ENCODE results near the gene GDPGP1. TPM values are rescaled to one million over a fixed set of nuclear protein-coding genes. Genes with fewer than 3 reads are reported as not detected.

The GDPGP1 gene
- total RNA-seq, 3 donors from 2014 or later: 3.4 to 9.4 (median 7.5) TPM

- Histone ChIP-seq H3K9me3 (no peaks in the 10 kb centered on the region), H3K4me1 (peaks cover 0 to 22% of the 10 kb centered on the region in 2 donors), H3K27ac (peak overlapping the region; percentile 62 to 77), H3K4me3 (peak overlapping the region in 1 of 3 donors; percentile 13), H3K36me3 (no peaks in the 10 kb centered on the region), H3K27me3 (no peaks in the 10 kb centered on the region)
- TF ChIP-seq POLR2AphosphoS5 (IDR thresholded peaks at IDR 0.05) (no peak), CTCF (IDR thresholded peaks at IDR 0.05) (no peak), POLR2A (IDR thresholded peaks at IDR 0.05) (no peak)
- no peak for DNase-seq (ENCODE audit: low spot score in 2 of 2)
- intact Hi-C loops (cut with DNase I; ENCODE audit: low total_unique reads): no loop called here
Measured at GRCh38 chr15:90192961-90193786, 40.8 kb upstream of the GDPGP1 start.

- H3K27me3 ChIP-seq: no peaks in the 10 kb centered on the region
- no peak overlapping the region for H3K27ac ChIP-seq
- no peak overlapping the region for H3K4me3 ChIP-seq
- intact Hi-C loops (cut with DNase I; ENCODE audit: low total_unique reads): no loop called here
- no peak for TF ChIP-seq POLR2AphosphoS5 (IDR thresholded peaks at IDR 0.05)
- no peak for TF ChIP-seq CTCF (IDR thresholded peaks at IDR 0.05)
- TF ChIP-seq POLR2A (IDR thresholded peaks at IDR 0.05): no peak
- no peak for DNase-seq (ENCODE audit: low spot score in 2 of 2)
- peaks cover 0 to 22% of the 10 kb centered on the region in 2 donors for H3K4me1 ChIP-seq
- no peaks in the 10 kb centered on the region for H3K36me3 ChIP-seq
- H3K9me3 ChIP-seq: no peaks in the 10 kb centered on the region
Measured at GRCh38 chr15:90194655-90195054, 39.4 kb upstream of the GDPGP1 start.

- no peak for DNase-seq (ENCODE audit: low spot score in 2 of 2)
- peaks cover 5 to 7% of the 10 kb centered on the region in 2 donors for H3K4me1 ChIP-seq
- TF ChIP-seq POLR2A (IDR thresholded peaks at IDR 0.05) (no peak), POLR2AphosphoS5 (IDR thresholded peaks at IDR 0.05) (no peak), CTCF (IDR thresholded peaks at IDR 0.05) (no peak)
Measured at GRCh38 chr15:90200534-90201129, 33.4 kb upstream of the GDPGP1 start.

GRCh38 chr15:90201130-90201943 is 32.7 kb upstream of the GDPGP1 start, which contains the start of gene SEMA4B:
TSS of gene SEMA4B (plus strand) at chr15:90201330. CDS start at chr15:90201579, 249 bp downstream.
- DNase-seq (ENCODE audit: low spot score in 2 of 2): no peak
- no peaks in the 10 kb centered on the region for H3K27me3 ChIP-seq
- H3K4me1 ChIP-seq: peaks cover 5 to 7% of the 10 kb centered on the region in 2 donors
- peak within 1 kb of the TSS; percentile 87 to 91 for H3K27ac ChIP-seq
- no peaks in the 10 kb centered on the region for H3K36me3 ChIP-seq
- no peaks in the 10 kb centered on the region for H3K9me3 ChIP-seq
- peak within 1 kb of the TSS; percentile 79 to 83 (median 81) for H3K4me3 ChIP-seq
- TF ChIP-seq POLR2AphosphoS5 (IDR thresholded peaks at IDR 0.05) (peak in 1 of 3 donors; percentile 24), CTCF (IDR thresholded peaks at IDR 0.05) (no peak)
- intact Hi-C loops (cut with DNase I; ENCODE audit: low total_unique reads): no loop called here

More at GRCh38 chr15:90200534-90201129, 33.4 kb upstream of the GDPGP1 start:
- H3K9me3 ChIP-seq: no peaks in the 10 kb centered on the region
- peak overlapping the region; percentile 79 to 83 (median 81) for H3K4me3 ChIP-seq
- H3K36me3 ChIP-seq: no peaks in the 10 kb centered on the region
- intact Hi-C loops (cut with DNase I; ENCODE audit: low total_unique reads): no loop called here
- no peaks in the 10 kb centered on the region for H3K27me3 ChIP-seq
- H3K27ac ChIP-seq: peak overlapping the region; percentile 87 to 91

Measured in breast epithelium (tissue), 4 donors.